GM19328 (cell line): ENCODE measurements around the gene OPN1MW2.
"Not testable (repeated sequence)": the region's sequence is repeated elsewhere in the genome, so short reads cannot be mapped to it uniquely, and the experiment has no call there.

ENCODE experiments used
- ATAC-seq: cut with Tn5 transposase; IDR thresholded peaks from one replicate; pipeline ENCODE4 v1.9.1; 2021; ENCODE audit warnings: mild to moderate bottlenecking, moderate library complexity; ENCODE audit not compliant: unreplicated experiment

The OPN1MW2 gene

GRCh38 chrX:154263072-154263471 is 43.5 kb downstream of the OPN1MW2 start:
- ATAC-seq = not testable (repeated sequence)

DNA sequence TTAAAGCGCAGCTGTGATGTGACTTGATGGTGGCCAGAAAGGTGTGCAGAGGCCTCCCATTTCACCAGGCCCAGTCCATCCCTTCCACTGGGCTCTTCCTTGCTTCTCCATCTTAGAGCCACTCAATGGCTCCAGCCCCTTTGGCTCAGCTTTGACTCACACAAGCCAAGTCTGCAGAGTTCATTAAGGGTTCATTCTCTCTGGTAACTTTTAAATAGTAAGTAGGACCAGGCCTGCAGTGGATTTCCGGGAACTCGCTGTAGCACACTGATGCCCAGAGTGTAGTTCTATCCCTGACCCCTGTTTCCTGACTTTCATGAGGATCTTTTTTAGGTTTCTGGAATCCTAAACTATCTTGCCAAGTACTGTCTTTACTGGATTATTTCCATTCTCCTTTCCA is 49.7 kb downstream of the OPN1MW2 start:
- ATAC-seq = not testable (repeated sequence)
